GM12878 (cell line): ENCODE measurements around the gene WFDC6.

Experiments used
- YY1 ChIP-seq: IDR thresholded peaks from 2 replicates; pipeline ENCODE4 v1.6.1; 2011; ENCODE audit warnings: low read depth, mild to moderate bottlenecking, low read length
- TF ChIP-seq, protein P1 (sequence below): fragments of 150-350 bp; IDR thresholded peaks from 2 replicates; pipeline ENCODE4 v1.6.1; 2016; ENCODE audit warnings: low read depth, low read length
- TF ChIP-seq, protein P2 (sequence below), 3 experiments: IDR thresholded peaks in 2 of 3; conservative IDR thresholded peaks in 1 of 3; 2 replicates each; pipeline ENCODE4 v1.5.1; 2011; ENCODE audit warnings: low read depth in 3 of 3, low read length in 3 of 3, mild to moderate bottlenecking in 3 of 3, control low read depth in 2 of 3, moderate library complexity in 2 of 3, inconsistent platforms in 1 of 3, mixed read lengths in 1 of 3; ENCODE audit not compliant: control insufficient read depth in 2 of 3, insufficient read depth in 1 of 3; ENCODE audit errors: extremely low read depth in 1 of 3
- TF ChIP-seq, protein P3 (sequence below): IDR thresholded peaks from 2 replicates; pipeline ENCODE4 v1.6.1; 2012; ENCODE audit warnings: low read length, inconsistent platforms

DNA sequence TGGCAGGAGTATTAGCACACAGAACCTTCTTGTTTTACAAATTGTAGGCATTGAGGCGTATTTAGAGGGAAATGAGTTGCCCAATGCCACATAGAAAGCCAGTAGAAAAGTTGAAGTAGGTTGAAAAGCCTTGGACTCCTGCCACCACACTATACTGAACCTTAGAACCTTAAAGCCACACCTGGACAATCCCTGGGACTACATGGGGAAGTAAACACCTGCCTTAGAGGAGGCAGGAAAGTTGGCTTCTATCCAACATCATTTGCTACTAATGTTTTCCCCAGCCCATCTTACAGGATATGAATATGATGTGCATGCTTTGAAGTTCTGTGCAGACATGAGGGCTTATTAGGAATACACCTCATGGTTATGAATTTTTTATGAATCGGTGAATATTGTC lies 13.2 kb upstream of the WFDC6 start:
- TF ChIP-seq, protein P1, sequence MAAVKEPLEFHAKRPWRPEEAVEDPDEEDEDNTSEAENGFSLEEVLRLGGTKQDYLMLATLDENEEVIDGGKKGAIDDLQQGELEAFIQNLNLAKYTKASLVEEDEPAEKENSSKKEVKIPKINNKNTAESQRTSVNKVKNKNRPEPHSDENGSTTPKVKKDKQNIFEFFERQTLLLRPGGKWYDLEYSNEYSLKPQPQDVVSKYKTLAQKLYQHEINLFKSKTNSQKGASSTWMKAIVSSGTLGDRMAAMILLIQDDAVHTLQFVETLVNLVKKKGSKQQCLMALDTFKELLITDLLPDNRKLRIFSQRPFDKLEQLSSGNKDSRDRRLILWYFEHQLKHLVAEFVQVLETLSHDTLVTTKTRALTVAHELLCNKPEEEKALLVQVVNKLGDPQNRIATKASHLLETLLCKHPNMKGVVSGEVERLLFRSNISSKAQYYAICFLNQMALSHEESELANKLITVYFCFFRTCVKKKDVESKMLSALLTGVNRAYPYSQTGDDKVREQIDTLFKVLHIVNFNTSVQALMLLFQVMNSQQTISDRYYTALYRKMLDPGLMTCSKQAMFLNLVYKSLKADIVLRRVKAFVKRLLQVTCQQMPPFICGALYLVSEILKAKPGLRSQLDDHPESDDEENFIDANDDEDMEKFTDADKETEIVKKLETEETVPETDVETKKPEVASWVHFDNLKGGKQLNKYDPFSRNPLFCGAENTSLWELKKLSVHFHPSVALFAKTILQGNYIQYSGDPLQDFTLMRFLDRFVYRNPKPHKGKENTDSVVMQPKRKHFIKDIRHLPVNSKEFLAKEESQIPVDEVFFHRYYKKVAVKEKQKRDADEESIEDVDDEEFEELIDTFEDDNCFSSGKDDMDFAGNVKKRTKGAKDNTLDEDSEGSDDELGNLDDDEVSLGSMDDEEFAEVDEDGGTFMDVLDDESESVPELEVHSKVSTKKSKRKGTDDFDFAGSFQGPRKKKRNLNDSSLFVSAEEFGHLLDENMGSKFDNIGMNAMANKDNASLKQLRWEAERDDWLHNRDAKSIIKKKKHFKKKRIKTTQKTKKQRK = no peak
- TF ChIP-seq, protein P2, sequence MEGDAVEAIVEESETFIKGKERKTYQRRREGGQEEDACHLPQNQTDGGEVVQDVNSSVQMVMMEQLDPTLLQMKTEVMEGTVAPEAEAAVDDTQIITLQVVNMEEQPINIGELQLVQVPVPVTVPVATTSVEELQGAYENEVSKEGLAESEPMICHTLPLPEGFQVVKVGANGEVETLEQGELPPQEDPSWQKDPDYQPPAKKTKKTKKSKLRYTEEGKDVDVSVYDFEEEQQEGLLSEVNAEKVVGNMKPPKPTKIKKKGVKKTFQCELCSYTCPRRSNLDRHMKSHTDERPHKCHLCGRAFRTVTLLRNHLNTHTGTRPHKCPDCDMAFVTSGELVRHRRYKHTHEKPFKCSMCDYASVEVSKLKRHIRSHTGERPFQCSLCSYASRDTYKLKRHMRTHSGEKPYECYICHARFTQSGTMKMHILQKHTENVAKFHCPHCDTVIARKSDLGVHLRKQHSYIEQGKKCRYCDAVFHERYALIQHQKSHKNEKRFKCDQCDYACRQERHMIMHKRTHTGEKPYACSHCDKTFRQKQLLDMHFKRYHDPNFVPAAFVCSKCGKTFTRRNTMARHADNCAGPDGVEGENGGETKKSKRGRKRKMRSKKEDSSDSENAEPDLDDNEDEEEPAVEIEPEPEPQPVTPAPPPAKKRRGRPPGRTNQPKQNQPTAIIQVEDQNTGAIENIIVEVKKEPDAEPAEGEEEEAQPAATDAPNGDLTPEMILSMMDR (IDR thresholded peaks at IDR 0.05 in 2 of 3, conservative IDR thresholded peaks at IDR 0.05 in 1 of 3; ENCODE audit: control insufficient read depth in 2 of 3, extremely low read depth in 1 of 3, insufficient read depth in 1 of 3, low read depth in 3 of 3, low read length in 3 of 3) = no peak
- no peak for TF ChIP-seq YY1
- TF ChIP-seq, protein P3, sequence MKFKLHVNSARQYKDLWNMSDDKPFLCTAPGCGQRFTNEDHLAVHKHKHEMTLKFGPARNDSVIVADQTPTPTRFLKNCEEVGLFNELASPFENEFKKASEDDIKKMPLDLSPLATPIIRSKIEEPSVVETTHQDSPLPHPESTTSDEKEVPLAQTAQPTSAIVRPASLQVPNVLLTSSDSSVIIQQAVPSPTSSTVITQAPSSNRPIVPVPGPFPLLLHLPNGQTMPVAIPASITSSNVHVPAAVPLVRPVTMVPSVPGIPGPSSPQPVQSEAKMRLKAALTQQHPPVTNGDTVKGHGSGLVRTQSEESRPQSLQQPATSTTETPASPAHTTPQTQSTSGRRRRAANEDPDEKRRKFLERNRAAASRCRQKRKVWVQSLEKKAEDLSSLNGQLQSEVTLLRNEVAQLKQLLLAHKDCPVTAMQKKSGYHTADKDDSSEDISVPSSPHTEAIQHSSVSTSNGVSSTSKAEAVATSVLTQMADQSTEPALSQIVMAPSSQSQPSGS = no peak
